ACC112 (cell line): ENCODE data around the gene SPARC.

Experiments
- H2AFZ ChIP-seq: fragments of 200-600 bp; sonication (generic); one replicate; pipeline ENCODE4 v1.6.0; 2017; ENCODE audit warnings: antibody characterized with exemption, low read length; ENCODE audit not compliant: unreplicated experiment
- H3K27ac ChIP-seq: fragments of 200-600 bp; sonication (generic); 2 replicates; pipeline ENCODE4 v1.5.1; 2014; ENCODE audit warnings: low read depth, mild to moderate bottlenecking, antibody characterized with exemption, low read length, moderate library complexity
- H3K27me3 ChIP-seq: fragments of 200-600 bp; sonication (generic); 2 replicates; pipeline ENCODE4 v1.6.1; 2014; ENCODE audit warnings: mild to moderate bottlenecking, antibody characterized with exemption, low read length, moderate library complexity, mixed read lengths; ENCODE audit not compliant: insufficient read depth
- H3K36me3 ChIP-seq: fragments of 200-600 bp; sonication (generic); 2 replicates; pipeline ENCODE4 v1.6.1; 2016; ENCODE audit warnings: mild to moderate bottlenecking, antibody characterized with exemption, low read length, moderate library complexity, mixed read lengths; ENCODE audit not compliant: insufficient read depth
- H3K4me1 ChIP-seq: fragments of 200-600 bp; sonication (generic); one replicate; pipeline ENCODE4 v1.6.1; 2016; ENCODE audit warnings: low read length, mixed read lengths; ENCODE audit not compliant: insufficient read depth, unreplicated experiment, control insufficient read depth
- H3K4me3 ChIP-seq: fragments of 200-600 bp; sonication (generic); 2 replicates; pipeline ENCODE4 v1.5.1; 2014; ENCODE audit warnings: mild to moderate bottlenecking, low read depth, low read length
- H3K79me2 ChIP-seq: fragments of 200-600 bp; sonication (generic); one replicate; pipeline ENCODE4 v1.6.0; 2016; ENCODE audit warnings: low read length; ENCODE audit not compliant: control insufficient read depth, unreplicated experiment, insufficient read depth

Gene SPARC

GRCh38 chr5:151619812-151620460 is 66.8 kb downstream of the SPARC start:
- no peaks in the 10 kb centered on the region for H3K4me1 ChIP-seq

GRCh38 chr5:151618907-151619306 is 67.8 kb downstream of the SPARC start:
- no peak overlapping the region for H2AFZ ChIP-seq
- no peaks in the 10 kb centered on the region for H3K4me1 ChIP-seq
- H3K27ac ChIP-seq = no peak overlapping the region
- no peaks in the 10 kb centered on the region for H3K79me2 ChIP-seq
- H3K27me3 ChIP-seq = peaks cover 80% of the 10 kb centered on the region
- no peak overlapping the region for H3K4me3 ChIP-seq
- H3K36me3 ChIP-seq = no peaks in the 10 kb centered on the region

More at GRCh38 chr5:151619812-151620460, 66.8 kb downstream of the SPARC start:
- H3K27ac ChIP-seq = no peak overlapping the region
- no peak overlapping the region for H2AFZ ChIP-seq
- peaks cover 70% of the 10 kb centered on the region for H3K27me3 ChIP-seq
- no peaks in the 10 kb centered on the region for H3K79me2 ChIP-seq
- no peaks in the 10 kb centered on the region for H3K36me3 ChIP-seq
- no peak overlapping the region for H3K4me3 ChIP-seq

GRCh38 chr5:151617841-151618710 is 68.6 kb downstream of the SPARC start:
- no peak overlapping the region for H3K27ac ChIP-seq
- H3K79me2 ChIP-seq = no peaks in the 10 kb centered on the region
- no peaks in the 10 kb centered on the region for H3K36me3 ChIP-seq
- H3K4me3 ChIP-seq = no peak overlapping the region
- no peak overlapping the region for H2AFZ ChIP-seq
- no peaks in the 10 kb centered on the region for H3K4me1 ChIP-seq
- peaks cover 82% of the 10 kb centered on the region for H3K27me3 ChIP-seq

- Histone ChIP-seq H3K27me3 (peaks cover 77% of the 10 kb centered on the region), H3K36me3 (no peaks in the 10 kb centered on the region), H2AFZ (no peak overlapping the region), H3K79me2 (no peaks in the 10 kb centered on the region), H3K4me3 (no peak overlapping the region), H3K4me1 (no peaks in the 10 kb centered on the region), H3K27ac (no peak overlapping the region)
Observed at GRCh38 chr5:151617383-151617840, 69.3 kb downstream of the SPARC start.

- no peaks in the 10 kb centered on the region for H3K79me2 ChIP-seq
- H3K27me3 ChIP-seq = peaks cover 65% of the 10 kb centered on the region
- no peak overlapping the region for H3K27ac ChIP-seq
Observed at GRCh38 chr5:151615431-151615830, 71.3 kb downstream of the SPARC start.

GRCh38 chr5:151614565-151614964 is 72.2 kb downstream of the SPARC start:
- Histone ChIP-seq H3K36me3 (no peaks in the 10 kb centered on the region), H2AFZ (no peak overlapping the region), H3K4me3 (no peak overlapping the region), H3K79me2 (no peaks in the 10 kb centered on the region), H3K4me1 (no peaks in the 10 kb centered on the region), H3K27ac (no peak overlapping the region), H3K27me3 (peaks cover 65% of the 10 kb centered on the region)

More at GRCh38 chr5:151615431-151615830, 71.3 kb downstream of the SPARC start:
- Histone ChIP-seq H2AFZ (no peak overlapping the region), H3K36me3 (no peaks in the 10 kb centered on the region), H3K4me1 (no peaks in the 10 kb centered on the region), H3K4me3 (no peak overlapping the region)

GRCh38 chr5:151612689-151613427 is 73.9 kb downstream of the SPARC start:
- peaks cover 59% of the 10 kb centered on the region for H3K27me3 ChIP-seq
- no peaks in the 10 kb centered on the region for H3K4me1 ChIP-seq
- no peak overlapping the region for H2AFZ ChIP-seq
- no peaks in the 10 kb centered on the region for H3K36me3 ChIP-seq
- H3K4me3 ChIP-seq = no peak overlapping the region
- no peak overlapping the region for H3K27ac ChIP-seq
- no peaks in the 10 kb centered on the region for H3K79me2 ChIP-seq

GRCh38 chr5:151611127-151611775 is 75.5 kb downstream of the SPARC start:
- Histone ChIP-seq H3K36me3 (no peaks in the 10 kb centered on the region), H3K27me3 (peaks cover 62% of the 10 kb centered on the region), H3K4me3 (no peak overlapping the region), H2AFZ (no peak overlapping the region), H3K27ac (no peak overlapping the region), H3K79me2 (no peaks in the 10 kb centered on the region), H3K4me1 (no peaks in the 10 kb centered on the region)
